ENCODE data around the gene LRRC26.

LRRC26 gene

DNA sequence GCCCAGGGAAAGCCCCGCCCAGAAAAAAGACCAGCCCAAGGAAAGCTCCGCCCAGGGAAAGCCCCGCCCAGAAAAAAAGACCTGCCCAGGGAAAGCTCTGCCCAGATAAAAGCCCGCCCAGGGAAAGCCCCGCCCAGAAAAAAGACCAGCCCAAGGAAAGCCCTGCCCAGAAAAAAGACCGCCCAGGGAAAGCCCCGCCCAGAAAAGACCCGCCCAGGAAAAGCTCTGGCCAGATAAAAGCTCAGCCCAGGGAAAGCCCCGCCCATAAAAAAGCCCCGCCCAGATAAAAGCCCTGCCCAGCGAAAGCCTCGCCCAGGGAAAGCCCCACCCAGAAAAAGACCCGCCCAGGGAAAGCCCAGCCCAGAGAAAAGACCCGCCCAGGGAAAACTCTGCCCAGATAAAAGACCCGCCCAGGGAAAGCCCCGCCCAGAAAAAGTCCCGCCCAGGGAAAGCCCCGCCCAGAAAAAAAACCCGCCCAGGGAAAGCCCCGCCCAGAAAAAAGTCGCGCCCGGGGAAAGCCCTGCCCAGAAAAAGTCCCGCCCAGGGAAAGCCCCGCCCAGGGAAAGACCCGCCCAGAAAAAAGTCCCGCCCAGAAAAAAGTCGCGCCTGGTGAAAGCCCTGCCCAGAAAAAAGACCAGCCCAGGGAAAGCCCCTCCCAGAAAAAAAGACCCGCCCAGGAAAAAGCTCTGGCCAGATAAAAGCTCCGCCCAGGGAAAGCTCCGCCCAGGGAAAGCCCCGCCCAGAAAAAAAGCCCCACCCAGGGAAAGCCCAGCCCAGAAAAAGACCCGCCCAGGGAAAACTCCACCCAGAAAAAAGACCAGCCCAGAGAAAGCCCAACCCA lies 19.0 kb downstream of the LRRC26 start:
- DNase-seq (ENCODE audit: low read depth in 2 of 2) = no peak

DNA sequence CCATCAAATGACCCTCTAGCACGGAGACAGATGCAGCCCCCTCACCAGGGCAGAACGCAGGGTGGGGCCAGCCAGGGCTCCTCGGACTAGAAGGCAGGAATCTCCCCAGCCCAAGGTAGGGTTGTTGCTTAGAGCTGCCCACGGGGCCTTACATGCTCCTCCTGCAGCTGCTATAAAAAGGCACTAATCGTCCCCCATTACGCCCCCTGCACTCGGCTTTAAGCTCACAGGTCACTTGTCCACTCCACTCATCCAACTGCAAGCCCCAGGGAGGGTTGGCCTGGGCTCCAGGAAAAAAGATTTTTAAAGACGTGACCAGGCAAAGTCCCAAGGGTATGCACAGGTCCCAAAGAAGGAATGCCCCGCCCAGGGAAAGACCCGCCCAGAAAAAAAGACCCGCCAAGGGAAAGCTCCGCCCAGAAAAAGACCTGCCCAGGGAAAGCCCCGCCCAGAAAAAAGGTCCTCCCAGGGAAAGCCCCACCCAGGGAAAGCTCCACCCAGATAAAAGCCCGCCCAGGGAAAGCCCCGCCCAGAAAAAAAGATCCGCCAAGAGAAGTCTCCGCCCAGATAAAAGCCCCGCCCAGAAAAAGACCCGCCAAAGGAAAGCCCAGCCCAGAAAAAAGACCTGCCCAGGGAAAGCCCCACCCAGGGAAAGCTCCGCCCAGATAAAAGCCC lies 19.8 kb downstream of the LRRC26 start:
- DNase-seq (ENCODE audit: low read depth in 2 of 2) = no peak

DNA sequence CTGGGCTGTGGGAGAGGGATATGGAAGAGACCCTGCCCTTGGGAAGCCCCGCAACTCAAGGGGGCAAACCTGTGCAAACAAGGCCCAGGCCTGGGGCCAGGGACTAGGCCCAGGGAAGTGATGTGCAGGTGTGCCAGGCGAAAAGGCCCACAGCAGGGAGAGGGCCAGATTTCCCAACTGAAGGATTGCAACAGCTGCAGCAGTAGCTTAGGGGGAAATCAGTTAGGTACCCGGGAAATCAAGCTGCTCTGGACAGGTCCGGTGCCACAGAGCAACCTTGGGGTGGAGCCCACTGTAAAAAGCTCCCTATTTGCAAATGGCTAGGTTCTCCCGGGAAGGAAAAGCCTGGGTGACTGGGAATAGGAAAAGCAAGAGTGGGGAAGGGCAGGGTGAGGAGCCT lies 20.5 kb downstream of the LRRC26 start:
- DNase-seq (ENCODE audit: low read depth in 2 of 2) = no peak

DNA sequence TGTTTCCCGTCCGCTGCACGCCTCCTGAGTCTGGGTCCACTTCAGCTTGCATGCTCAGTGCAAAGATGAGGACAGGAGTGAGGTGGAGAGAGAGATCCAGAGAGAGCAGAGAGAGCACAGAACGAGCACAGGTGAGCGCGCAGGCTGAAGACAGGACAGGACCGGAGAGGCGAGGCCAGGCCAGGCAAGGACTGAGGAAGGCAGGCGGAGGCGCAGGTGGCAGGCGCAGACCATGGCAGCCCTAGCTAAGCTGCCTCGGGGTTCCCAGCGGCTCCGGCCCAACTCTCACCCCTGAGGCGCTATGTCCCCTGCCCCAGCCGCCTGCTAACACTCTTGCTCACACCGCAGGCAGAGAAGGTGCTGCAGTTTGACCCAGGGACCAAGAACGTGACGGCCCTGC lies 21.2 kb downstream of the LRRC26 start:
- DNase-seq (ENCODE audit: low read depth in 2 of 2) = no peak

DNA sequence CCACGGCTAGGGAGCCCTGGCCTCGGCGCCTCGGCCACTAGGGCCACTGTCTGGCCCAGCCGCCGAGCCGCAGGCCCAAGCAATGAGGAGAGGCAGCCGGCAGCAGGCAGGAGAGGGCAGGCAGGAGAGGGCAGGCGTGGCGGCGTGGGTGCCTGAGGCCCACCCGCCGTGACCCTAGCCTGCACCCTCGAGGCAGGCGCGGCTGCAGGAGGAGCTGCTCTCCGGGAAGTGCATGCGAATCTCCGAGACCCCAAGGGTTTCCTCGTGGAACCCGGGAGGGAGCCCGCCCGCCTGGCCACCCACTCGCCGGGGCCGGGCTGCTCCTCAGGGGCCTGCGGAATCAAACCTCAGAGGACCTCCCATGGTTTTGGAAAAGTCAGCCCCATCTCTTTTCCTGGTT lies 21.6 kb downstream of the LRRC26 start:
- no peak for DNase-seq (ENCODE audit: low read depth in 2 of 2)

DNA sequence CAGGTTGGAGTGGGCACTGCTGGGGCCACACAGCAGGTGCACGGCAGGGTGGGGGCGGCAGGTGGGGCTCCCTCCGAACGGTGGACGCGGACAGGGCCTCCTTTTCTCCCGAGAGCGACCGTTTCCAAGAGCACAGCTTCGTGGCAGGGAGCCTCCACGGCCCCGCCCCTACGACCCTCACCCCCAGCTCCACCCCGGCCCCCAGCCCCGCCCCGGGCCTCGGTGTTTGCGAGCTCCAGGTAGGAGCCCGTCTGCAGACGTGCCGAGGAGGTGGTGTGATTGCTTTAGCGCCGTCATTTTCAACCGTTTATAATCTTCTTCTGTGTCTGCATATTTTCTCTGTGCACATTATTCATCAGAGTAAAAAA lies 22.1 kb downstream of the LRRC26 start:
- DNase-seq (ENCODE audit: low read depth in 2 of 2) = no peak

DNA sequence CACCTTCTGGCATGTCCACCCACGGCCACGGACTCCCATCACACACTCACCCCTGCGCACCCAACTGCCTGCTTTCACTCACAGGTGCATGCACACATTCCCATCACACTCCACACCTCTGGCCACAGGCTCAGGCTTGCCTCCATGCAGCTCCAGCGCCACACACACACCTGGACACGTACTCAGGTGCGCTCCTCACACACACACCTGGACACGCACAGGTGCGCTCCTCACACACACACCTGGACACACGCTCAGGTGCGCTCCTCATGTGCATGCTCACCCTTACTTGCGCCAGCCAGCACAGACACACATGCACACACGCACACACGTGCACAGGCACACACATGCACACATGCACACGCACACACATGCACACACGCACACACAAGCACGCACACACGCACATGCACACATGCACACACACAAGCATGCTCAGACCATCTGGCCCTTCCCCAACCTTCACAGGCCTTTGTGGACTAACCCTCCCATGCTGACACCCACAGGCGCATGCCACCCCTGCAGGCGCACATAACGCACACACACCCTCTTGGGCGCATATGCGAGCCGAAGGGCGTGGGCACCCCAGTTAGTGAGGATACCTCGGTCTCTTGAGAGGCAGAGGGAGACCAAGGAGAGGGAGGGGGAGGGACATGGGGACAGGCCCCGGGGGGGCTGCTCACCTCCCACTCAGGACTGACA lies 22.6 kb downstream of the LRRC26 start:
- no peak for DNase-seq (ENCODE audit: low read depth in 2 of 2)

DNA sequence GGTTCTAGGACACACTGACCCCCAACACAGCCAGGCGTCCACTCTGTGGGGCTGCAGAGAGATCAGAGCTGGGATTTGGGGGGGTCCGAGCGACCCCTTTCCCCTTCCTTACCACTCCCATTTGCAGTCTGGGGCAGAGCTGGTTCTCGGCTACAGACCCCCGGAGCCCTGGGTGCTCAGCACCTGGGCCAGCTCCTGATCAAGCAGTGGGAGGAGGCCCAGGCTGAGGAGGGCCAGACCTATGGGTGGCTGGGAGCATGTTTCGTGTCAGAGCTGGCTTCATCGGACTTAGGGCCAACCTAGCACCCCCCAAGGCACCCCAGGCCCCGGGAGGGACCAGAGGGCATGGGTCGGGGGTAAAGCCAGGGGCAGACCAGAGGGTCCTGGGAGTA lies 23.3 kb downstream of the LRRC26 start:
- DNase-seq (ENCODE audit: low read depth in 2 of 2) = no peak

DNA sequence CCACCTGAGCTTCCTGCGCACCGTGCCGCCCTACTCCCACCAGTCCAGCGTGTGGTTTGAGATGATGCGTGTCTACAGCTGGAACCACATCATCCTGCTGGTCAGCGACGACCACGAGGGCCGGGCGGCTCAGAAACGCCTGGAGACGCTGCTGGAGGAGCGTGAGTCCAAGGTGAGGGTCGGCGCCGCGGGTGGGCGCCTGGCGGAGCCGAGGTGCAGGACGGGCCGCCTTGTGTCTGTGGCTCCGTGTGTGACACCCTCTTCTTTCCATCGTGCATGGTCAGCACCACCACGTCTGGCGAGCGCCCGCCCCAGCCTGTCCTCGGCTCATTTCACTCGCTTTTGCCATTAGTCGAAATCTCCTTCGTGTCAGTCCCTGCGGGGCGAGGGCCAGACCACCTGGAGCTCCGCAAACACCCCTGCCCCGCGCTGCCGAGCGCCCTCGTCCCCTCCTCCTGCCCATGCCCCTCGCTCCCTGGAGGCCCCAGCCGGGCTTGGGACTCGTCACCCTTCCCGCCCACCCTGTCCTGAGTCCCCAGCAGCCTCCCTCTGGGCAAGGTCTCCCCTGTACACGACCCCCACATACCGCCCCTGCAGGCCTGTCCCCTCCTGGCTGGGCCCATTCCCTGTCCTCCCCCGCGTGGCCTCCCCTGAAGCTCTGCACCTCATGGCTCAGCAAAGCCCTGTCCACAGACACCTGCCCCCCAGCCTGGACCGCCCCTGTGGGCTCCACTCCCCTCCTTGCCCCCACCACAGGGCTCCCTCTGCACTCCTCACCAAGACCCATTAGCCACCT lies 23.9 kb downstream of the LRRC26 start:
- no peak for DNase-seq (ENCODE audit: low read depth in 2 of 2)

DNA sequence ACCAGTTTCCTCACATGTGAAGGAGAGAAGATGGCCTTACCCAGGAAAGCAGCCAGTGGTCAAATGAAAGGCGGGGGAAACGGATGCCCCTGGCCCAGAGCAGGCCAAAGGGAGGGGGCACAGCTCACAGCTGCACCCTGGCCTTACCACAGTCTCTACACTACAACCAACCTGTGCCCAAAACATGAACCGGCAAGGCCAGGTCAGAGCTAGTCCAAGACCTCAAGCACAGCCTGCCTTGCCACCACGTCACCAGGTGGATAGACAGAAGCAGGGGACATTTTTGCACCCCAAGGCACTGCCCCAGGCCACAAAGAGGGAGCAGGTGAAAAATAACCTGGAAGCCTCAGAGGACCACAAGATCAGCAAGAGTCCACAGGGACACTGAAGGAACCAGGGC lies 26.4 kb downstream of the LRRC26 start:
- DNase-seq (ENCODE audit: low read depth in 2 of 2) = no peak

DNA sequence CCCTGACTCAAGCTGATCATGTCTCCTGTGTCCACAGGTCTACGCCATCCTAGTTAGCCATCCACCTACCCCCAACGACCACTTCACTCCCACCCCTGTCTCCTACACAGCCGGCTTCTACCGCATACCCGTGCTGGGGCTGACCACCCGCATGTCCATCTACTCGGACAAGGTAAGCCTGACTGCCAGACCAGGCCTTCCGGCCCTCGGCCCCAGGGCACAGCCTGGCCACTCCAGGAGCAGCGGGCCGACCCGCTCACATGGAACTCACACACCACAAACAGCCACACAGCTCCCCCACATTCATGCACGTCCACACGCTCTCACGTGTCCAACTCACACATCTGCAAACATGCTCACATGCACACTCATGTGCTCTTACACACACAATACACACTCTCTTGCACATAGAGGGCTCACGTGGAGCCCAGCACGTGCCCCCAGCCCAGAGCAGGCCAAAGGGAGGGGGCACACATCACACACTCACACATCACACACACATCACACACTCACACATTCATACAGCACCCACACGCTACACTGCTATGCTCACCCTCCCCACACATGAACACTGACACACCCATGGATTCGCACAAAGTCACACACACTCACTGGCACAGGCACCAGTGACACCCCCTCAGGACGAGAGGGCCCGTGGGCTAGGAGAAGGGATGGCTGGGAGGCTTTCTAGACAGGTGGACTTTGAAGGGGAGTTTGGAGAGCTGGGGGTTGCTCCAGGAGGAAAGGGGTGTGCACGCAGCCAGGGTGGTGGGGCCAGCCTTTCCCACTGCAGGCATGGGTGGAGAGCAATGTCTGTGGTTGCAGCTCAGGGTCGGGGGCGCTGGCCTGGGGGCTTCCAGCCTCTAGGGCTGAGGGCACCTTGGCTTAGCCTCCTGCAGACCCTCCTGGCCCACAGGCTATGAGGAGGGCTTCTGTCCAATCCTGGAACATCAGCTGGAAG lies 27.6 kb downstream of the LRRC26 start:
- DNase-seq (ENCODE audit: low read depth in 2 of 2) = no peak

DNA sequence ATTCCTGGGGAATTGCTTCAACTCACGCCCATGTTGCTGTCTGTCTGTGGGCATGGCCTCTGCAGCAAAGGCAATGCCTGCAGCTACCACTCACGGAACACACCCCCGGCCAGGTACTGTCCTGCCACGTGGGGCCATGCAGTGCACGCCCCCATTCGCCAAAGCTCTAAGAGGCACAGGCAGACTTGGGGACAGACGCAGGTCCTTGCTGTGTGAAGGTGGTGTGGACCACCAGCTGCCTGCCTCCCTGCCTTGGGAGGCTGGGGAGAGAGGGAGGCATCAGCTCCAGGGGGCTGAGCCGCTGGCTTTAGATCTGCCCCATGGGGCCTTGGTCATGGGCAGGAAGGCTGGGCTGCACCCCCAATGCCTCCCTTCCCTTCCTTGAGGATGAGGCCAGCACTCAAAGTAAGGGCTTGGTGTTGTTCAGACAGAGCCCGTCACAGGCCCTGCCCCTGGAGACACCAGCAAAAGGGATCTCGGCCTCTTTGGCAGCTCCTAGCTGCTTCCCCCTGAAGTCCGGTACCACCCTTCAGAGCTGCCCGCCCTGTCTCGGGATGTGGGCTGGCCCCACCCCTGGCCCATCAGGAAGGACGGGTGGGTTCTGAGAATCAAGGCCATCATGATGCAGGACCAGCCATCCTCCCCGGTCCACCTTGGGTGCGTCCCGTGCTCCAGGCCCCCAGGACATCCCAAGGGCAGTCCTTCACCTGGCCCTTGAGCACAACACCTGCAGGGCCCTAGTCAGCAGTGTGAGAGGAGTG lies 28.6 kb downstream of the LRRC26 start:
- DNase-seq (ENCODE audit: low read depth in 2 of 2) = no peak

DNA sequence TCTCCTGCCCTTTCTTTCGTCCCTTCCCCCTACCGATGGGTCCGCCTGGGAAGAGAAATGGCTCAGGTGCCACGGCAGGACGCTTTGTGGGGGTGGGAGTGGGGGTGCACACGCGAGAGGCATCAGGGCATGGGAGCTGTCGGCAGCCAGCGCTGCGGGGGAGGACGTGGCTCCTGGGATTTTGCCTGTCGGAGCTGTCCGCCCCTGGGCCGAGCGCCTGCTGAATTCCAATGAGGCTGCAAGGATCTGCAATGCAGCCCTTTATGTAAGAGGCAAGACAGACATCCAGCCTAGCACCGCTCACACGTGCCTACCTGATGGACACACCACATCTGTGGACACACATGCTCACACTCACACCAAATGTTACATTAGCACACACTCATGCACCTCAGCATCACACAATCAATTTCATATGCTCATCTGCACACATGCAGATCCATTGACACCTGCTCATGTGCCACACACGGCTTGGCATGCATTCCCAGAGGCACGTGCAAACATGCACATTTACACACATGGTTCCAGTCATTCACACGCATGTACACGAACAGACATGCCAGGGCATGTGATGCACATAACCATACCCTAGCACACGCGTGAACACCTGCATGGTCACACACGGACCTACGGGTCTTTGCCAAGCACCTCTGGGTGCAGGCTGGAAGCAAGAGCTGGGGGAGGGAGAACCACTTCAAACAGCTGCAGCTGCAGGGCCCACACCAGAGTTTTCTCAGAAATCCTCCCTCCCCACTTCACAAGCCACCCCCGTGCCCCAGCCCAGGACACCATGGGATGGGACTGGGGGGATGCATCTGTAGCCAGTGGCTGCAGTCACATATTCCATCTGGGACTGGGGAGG lies 29.5 kb downstream of the LRRC26 start:
- no peak for DNase-seq (ENCODE audit: low read depth in 2 of 2)

DNA sequence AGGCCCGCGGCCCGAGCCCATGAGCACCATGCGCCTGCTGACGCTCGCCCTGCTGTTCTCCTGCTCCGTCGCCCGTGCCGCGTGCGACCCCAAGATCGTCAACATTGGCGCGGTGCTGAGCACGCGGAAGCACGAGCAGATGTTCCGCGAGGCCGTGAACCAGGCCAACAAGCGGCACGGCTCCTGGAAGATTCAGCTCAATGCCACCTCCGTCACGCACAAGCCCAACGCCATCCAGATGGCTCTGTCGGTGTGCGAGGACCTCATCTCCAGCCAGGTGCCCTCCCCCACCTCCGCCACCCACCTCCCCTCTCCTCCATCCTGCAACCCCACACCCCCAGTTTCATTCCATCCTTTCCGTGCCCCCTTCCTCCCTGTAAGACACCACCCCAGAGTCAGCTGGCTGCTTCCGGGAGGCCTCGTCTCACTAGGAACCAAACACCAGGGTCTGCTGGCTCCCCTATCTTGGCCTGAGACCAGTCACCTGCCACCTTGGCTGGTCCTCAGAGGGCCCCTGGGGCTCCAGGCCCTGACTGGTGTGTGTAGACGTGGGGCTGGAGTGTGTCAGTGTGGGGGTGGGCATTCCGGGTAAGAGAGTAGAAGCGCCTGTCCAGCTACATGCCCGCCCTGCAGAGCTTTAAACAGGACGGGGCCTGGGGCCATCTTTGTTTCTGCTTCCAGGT lies 30.2 kb downstream of the LRRC26 start:
- no peak for DNase-seq (ENCODE audit: low read depth in 2 of 2)

DNA sequence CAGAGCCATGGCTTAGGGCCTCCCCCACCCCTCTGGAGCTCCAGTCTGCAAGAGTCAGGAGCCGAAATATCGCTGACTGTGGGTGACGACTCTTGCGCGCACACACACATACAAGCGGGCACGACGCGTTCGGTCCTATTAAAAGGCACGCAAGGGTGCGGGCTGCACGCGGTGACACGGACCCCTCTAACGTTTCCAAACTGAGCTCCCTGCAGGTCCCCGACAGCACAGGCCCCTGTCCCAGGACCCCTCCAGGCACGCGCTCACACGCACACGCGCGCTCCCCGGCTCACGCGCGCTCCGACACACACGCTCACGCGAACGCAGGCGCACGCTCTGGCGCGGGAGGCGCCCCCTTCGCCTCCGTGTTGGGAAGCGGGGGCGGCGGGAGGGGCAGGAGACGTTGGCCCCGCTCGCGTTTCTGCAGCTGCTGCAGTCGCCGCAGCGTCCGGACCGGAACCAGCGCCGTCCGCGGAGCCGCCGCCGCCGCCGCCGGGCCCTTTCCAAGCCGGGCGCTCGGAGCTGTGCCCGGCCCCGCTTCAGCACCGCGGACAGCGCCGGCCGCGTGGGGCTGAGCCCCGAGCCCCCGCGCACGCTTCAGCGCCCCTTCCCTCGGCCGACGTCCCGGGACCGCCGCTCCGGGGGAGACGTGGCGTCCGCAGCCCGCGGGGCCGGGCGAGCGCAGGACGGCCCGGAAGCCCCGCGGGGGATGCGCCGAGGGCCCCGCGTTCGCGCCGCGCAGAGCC lies 31.0 kb downstream of the LRRC26 start, which contains the start of gene GRIN1:
GRIN1 (plus strand) TSS at position 433 of the 746 bp plus-strand sequence. CDS start 333 bp downstream, outside the sequence.
- no peak for DNase-seq (ENCODE audit: low read depth in 2 of 2)

DNA sequence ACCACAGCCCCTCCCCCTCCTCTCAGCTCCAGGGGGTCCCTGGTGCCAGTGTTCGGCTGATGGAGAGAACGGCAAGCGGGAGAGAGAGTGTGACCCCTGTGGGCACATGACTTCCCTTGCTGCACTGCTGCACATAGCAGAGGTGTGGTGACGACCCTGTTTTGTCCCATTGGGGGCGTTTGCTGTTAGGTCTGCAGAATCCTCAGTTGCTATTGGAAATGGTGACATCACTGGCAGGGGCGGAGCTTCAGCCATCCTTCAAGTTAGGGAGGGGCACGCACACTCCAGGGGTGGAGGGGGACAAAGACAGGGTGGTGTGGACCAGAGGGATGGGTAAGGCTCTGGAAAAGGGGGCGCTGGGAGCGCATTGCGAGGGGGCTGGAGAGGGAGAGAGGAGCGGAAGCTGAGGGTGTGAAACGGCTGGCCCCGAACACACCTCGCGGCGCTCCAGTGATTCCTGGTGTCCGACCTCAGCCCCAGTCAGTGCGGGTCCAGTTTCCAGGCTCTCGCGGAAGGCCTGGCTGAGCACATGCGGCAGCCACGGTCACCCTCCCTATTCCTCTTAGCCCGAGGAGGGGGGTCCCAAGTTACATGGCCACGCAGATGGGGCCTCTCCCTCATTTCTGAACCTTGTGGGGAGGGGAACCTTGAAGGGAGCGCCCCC lies 31.7 kb downstream of the LRRC26 start:
- no peak for DNase-seq (ENCODE audit: low read depth in 2 of 2)

Measured in fibroblast of skin of left biceps (primary cell).